Measurements from ENCODE around the gene ADGRL3.
"Not testable (repeated sequence)": the region's sequence is repeated elsewhere in the genome, so short reads cannot be mapped to it uniquely, and the experiment has no call there.

ADGRL3 gene

DNA sequence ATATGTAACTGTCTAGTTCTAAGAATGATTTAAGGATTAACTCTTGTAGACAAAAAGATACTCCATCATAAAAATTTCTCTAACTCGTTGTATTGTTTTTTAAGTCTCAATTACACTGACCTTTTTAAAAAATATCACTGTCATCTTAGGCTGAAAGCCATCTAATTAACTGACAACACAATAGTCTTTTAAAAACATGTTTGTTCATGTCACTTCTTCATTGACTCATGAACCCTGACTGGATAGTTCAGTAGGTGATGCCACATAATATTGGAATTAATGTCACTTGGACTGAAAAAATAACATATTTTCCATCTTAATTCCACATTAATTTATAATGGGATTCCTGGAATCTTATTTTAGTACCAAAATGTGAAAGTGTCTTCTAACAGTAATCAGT lies 179.3 kb downstream of the ADGRL3 start:
- Histone ChIP-seq H3K9me3 (ENCODE audit: control insufficient read depth, insufficient read depth, low read depth, low read length) (no peaks in the 10 kb centered on the region), H3K4me1 (ENCODE audit: control insufficient read depth, insufficient read depth, low read length) (peaks cover 5% of the 10 kb centered on the region; the same call in 1 of the 2 replicates), H3K36me3 (ENCODE audit: control insufficient read depth in 2 of 2, insufficient read depth in 1 of 2, low read length in 2 of 2) (no peaks in the 10 kb centered on the region), H3K4me3 (ENCODE audit: low read depth, low read length) (no peak overlapping the region), H3K27ac (ENCODE audit: extremely low read depth, low read depth, low read length) (no peak overlapping the region)
- TF ChIP-seq ZNF585B (tag by site-specific recombination; IDR thresholded peaks at IDR 0.05) (no peak), ZNF211 (tag by site-specific recombination; IDR thresholded peaks at IDR 0.05; ENCODE audit: low read depth) (no peak), ZNF544 (tag by site-specific recombination; IDR thresholded peaks at IDR 0.05) (no peak), ZFHX2 (tag by site-specific recombination; conservative IDR thresholded peaks at IDR 0.05) (no peak), ZNF140 (tag by site-specific recombination; IDR thresholded peaks at IDR 0.05) (no peak), HOXA7 (CRISPR knock-in tag; IDR thresholded peaks at IDR 0.05; ENCODE audit: borderline replicate concordance) (no peak), ZFP3 (tag by site-specific recombination; IDR thresholded peaks at IDR 0.05; ENCODE audit: low read depth) (no peak), KLF1 (tag by site-specific recombination; IDR thresholded peaks at IDR 0.05) (no peak), ZNF335 (tag by site-specific recombination; conservative IDR thresholded peaks at IDR 0.05) (no peak)
- TF ChIP-seq, protein P1, sequence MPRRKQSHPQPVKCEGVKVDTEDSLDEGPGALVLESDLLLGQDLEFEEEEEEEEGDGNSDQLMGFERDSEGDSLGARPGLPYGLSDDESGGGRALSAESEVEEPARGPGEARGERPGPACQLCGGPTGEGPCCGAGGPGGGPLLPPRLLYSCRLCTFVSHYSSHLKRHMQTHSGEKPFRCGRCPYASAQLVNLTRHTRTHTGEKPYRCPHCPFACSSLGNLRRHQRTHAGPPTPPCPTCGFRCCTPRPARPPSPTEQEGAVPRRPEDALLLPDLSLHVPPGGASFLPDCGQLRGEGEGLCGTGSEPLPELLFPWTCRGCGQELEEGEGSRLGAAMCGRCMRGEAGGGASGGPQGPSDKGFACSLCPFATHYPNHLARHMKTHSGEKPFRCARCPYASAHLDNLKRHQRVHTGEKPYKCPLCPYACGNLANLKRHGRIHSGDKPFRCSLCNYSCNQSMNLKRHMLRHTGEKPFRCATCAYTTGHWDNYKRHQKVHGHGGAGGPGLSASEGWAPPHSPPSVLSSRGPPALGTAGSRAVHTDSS (tag by site-specific recombination; IDR thresholded peaks at IDR 0.05): no peak
- TF ChIP-seq, protein P2, sequence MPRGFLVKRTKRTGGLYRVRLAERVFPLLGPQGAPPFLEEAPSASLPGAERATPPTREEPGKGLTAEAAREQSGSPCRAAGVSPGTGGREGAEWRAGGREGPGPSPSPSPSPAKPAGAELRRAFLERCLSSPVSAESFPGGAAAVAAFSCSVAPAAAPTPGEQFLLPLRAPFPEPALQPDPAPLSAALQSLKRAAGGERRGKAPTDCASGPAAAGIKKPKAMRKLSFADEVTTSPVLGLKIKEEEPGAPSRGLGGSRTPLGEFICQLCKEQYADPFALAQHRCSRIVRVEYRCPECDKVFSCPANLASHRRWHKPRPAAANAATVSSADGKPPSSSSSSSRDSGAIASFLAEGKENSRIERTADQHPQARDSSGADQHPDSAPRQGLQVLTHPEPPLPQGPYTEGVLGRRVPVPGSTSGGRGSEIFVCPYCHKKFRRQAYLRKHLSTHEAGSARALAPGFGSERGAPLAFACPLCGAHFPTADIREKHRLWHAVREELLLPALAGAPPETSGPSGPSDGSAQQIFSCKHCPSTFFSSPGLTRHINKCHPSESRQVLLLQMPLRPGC (tag by site-specific recombination; IDR thresholded peaks at IDR 0.05): no peak
- CTCF ChIA-PET: no interaction called here
- POLR2A ChIA-PET: no interaction called here

DNA sequence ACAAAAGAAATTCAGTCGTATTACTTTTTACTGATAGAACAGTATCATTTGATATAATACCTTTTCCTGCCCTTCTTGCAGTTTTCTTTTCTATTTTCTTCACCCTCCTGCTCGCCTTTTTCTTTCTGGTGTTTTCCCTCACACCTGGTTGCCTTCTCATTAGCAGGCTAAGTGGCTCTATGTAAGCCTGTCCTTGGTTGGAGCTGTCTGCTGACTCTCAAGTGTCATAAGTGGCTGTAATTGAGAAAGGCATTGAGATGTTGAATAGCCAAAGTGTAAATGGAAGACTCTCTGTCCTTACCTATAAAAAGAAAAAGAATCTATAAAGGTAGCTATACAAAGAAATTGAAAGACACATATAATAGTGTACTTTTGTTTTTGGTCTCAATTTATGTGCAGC lies 180.7 kb downstream of the ADGRL3 start:
- CTCF ChIA-PET: interaction anchor here (0.6 kb wide), 1 partner anchor 24 kb away, joined by 3 read pairs; no protein-coding TSS in a partner anchor
- TF ChIP-seq SP3 (tag by site-specific recombination; IDR thresholded peaks at IDR 0.05) (no peak), SETDB1 (IDR thresholded peaks at IDR 0.05; ENCODE audit: insufficient read length, low read length) (no peak), BCL11A (tag by site-specific recombination; IDR thresholded peaks at IDR 0.05; ENCODE audit: low read depth) (no peak), ZBTB7A (tag by site-specific recombination; IDR thresholded peaks at IDR 0.05; ENCODE audit: low read depth) (no peak)
- TF ChIP-seq, protein P3, sequence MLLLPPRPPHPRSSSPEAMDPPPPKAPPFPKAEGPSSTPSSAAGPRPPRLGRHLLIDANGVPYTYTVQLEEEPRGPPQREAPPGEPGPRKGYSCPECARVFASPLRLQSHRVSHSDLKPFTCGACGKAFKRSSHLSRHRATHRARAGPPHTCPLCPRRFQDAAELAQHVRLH (tag by site-specific recombination; IDR thresholded peaks at IDR 0.05): no peak
- Histone ChIP-seq H3K4me1 (ENCODE audit: control insufficient read depth, insufficient read depth, low read length) (no peaks in the 10 kb centered on the region), H3K4me3 (ENCODE audit: low read depth, low read length) (no peak overlapping the region), H3K36me3 (ENCODE audit: control insufficient read depth in 2 of 2, insufficient read depth in 1 of 2, low read length in 2 of 2) (no peaks in the 10 kb centered on the region), H3K27ac (ENCODE audit: extremely low read depth, low read depth, low read length) (no peak overlapping the region), H3K9me3 (ENCODE audit: control insufficient read depth, insufficient read depth, low read depth, low read length) (no peaks in the 10 kb centered on the region)
- POLR2A ChIA-PET: no interaction called here

DNA sequence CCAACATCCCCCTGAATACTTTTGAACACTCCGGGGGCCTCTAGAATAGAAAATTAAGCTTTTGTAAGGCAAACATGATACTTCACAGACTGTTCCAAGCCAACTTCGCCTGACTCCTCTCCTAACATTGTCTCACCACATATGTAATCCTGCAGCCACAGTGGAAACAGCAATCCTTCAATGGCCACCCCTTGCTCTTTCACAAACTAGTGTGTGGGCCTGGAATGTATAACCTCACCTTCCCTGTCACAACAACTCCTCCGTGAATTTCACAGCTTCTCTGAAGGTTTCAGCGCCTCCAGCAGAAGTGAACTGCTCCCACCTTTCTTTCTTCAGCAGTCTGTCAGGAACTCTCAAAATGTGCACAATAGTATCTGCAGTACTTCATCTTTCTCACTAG lies 185.1 kb downstream of the ADGRL3 start:
- no peak for TF ChIP-seq ZEB2 (tag by site-specific recombination; IDR thresholded peaks at IDR 0.05)
- no peak for TF ChIP-seq GLI2 (tag by site-specific recombination; IDR thresholded peaks at IDR 0.05; ENCODE audit: borderline replicate concordance, low read depth)
- TF ChIP-seq, protein P4, sequence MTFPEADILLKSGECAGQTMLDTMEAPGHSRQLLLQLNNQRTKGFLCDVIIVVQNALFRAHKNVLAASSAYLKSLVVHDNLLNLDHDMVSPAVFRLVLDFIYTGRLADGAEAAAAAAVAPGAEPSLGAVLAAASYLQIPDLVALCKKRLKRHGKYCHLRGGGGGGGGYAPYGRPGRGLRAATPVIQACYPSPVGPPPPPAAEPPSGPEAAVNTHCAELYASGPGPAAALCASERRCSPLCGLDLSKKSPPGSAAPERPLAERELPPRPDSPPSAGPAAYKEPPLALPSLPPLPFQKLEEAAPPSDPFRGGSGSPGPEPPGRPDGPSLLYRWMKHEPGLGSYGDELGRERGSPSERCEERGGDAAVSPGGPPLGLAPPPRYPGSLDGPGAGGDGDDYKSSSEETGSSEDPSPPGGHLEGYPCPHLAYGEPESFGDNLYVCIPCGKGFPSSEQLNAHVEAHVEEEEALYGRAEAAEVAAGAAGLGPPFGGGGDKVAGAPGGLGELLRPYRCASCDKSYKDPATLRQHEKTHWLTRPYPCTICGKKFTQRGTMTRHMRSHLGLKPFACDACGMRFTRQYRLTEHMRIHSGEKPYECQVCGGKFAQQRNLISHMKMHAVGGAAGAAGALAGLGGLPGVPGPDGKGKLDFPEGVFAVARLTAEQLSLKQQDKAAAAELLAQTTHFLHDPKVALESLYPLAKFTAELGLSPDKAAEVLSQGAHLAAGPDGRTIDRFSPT (tag by site-specific recombination; IDR thresholded peaks at IDR 0.05): no peak
- TF ChIP-seq GLIS2 (tag by site-specific recombination; IDR thresholded peaks at IDR 0.05): no peak
- no peak for TF ChIP-seq ZNF426 (tag by site-specific recombination; IDR thresholded peaks at IDR 0.05)
- ChIA-PET POLR2A (no interaction called here), CTCF (no interaction called here)
- Histone ChIP-seq H3K4me1 (ENCODE audit: control insufficient read depth, insufficient read depth, low read length) (no peaks in the 10 kb centered on the region), H3K9me3 (ENCODE audit: control insufficient read depth, insufficient read depth, low read depth, low read length) (no peaks in the 10 kb centered on the region), H3K36me3 (ENCODE audit: control insufficient read depth in 2 of 2, insufficient read depth in 1 of 2, low read length in 2 of 2) (no peaks in the 10 kb centered on the region), H3K27ac (ENCODE audit: extremely low read depth, low read depth, low read length) (no peak overlapping the region), H3K4me3 (ENCODE audit: low read depth, low read length) (no peak overlapping the region)

DNA sequence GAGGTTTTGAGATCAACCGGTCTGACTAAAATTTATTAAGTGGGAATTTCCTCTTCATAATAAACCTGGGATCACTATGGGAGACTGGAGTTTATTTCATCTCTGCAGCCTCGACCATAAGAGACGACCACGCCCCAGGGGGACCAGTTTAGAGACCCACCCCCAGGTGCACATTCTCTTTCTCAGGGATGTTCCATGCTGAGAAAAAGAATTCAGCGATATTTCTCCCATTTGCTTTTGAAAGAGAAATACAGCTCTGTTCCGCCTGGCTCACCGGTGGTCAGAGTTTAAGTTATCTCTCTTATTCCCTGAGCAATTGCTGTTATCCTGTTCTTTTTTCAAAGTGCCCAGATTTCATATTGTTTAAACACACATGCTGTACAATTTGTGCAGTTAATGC lies 187.2 kb downstream of the ADGRL3 start:
- H3K27ac ChIP-seq (ENCODE audit: extremely low read depth, low read depth, low read length); H3K36me3 ChIP-seq (ENCODE audit: control insufficient read depth in 2 of 2, insufficient read depth in 1 of 2, low read length in 2 of 2); CTCF ChIA-PET; POLR2A ChIA-PET; H3K4me1 ChIP-seq (ENCODE audit: control insufficient read depth, insufficient read depth, low read length); H3K9me3 ChIP-seq (ENCODE audit: control insufficient read depth, insufficient read depth, low read depth, low read length); H3K4me3 ChIP-seq (ENCODE audit: low read depth, low read length): not testable (repeated sequence)

Measured in HEK293 (cell line).